Upper lobe of left lung (tissue), 4 donors: Measurements from ENCODE around the gene CBX6.

Source experiments
- CTCF ChIP-seq, 6 experiments: fragments of 450-650 bp in 4 of 6; fragments of 200-600 bp in 2 of 6; sonication (generic) in 2 of 6; IDR thresholded peaks; one replicate each; pipeline ENCODE4 v1.5.1; 2016 to 2019; ENCODE audit warnings: antibody characterized with exemption in 6 of 6
- EP300 ChIP-seq, 4 donors: sonication (generic); formaldehyde crosslinking; IDR thresholded peaks; one replicate each; pipeline ENCODE4 v1.5.1; 2017; ENCODE audit warnings: antibody characterized with exemption in 4 of 4, control low read depth in 2 of 4
- POLR2AphosphoS5 ChIP-seq, 2 donors: sonication (generic); formaldehyde crosslinking; IDR thresholded peaks; one replicate each; pipeline ENCODE4 v1.5.1; 2017; ENCODE audit warnings: antibody characterized with exemption in 2 of 2

DNA sequence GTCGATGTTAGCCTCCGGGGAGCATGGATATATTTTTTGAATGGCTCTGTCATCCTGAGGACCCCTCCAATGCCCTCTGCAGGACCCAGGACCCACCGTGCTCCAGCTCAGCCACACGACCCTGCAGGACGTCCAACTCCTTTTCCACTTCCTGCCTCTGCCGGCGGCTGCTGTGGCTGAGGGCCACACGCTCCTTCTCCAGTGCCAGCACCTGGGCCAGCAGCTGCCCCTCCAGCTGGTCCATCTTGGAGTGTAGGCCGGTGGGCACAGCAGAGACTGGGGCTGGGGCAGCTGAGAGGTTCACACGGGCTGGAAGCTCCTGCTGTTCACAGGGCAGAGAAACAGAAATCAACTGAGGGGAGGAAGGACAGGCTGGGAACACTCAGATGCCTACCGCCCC, 43.8 kb downstream of the CBX6 start:
- TF ChIP-seq CTCF (IDR thresholded peaks at IDR 0.05) (no peak), EP300 (IDR thresholded peaks at IDR 0.05) (no peak), POLR2AphosphoS5 (IDR thresholded peaks at IDR 0.05) (no peak)
